SIG-M5 treated with dmso at 0.1 percent for 504 hours (cell line): ENCODE results near the gene TMEM114.

Experiments used
- DNase-seq: peaks from one replicate; lab custom pipeline; 2025; ENCODE audit not compliant: unreplicated experiment; lab: John Stamatoyannopoulos, UW

Gene TMEM114

DNA sequence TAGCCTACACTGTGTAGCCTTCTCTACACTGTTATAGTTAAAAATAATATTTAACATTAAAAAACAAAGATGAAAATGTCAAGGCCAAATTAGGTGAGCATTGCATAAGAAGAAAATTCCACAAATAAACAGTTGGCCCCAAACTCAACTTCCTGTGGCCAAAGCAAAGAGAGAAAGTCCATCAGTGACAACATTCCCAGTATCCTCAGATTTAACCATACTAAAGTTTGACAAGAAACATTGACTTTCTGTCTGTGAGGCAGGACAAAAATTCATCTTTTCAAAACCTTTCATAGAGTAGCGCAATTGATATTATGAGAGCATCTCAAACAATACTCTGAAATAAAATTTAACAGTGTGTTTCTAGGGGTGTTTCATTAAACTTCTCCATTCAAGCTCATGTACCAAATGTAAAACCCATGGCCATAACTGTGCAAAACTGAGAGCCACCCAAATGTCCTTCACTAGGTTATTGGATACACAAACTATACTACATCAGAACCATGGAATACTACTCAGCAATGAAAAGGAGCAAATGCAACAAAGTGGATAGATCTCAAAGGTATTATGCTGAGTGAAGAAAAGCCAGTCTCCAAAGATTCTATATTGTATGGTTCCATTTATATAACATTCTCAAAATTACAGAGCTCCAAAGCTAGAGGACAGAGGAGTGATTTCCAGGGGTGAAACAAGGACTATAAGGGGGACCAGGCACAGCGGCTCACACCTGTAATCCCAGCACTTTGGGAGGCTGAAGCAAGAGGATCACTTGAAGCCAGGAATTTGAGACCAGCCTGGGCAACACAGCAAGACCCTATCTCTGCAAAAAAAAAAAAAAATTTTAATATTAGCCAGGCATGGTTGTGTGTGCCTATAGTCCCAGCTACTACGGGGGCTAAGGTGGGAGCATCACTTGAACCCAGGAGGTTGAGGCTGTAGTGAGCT is 38.7 kb downstream of the TMEM114 start:
- DNase-seq: no peak

DNA sequence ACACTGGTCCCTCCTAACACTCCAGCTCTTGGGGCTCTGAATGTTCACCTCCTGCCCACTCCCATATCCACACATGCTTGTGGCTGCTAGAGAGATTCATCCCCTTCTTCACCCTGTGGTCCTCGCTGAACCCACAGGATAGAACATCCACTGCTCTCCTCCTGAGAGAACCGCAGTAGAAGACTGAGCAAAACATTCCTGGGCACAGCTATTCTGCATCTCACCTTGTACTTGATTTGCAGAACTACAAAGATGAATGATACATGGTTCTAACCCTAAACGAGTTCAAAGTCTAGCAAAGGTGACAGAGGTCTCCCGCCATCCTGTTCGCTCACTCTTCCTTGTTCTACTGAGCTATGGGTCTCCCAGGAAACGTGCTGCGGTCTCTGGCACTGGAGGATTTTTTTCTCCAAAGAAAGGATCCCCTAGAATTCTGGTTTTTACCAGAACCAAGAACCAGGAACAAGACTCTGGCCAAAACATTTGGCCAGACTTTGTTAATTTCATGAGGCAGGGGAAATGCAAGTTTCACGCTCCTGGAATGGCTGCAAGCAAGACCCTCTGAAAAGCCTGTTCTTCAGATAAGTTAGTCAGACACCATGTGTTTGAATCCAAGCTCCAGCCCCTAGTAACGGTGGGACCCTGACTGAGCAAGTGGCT is 39.5 kb downstream of the TMEM114 start:
- no peak for DNase-seq

DNA sequence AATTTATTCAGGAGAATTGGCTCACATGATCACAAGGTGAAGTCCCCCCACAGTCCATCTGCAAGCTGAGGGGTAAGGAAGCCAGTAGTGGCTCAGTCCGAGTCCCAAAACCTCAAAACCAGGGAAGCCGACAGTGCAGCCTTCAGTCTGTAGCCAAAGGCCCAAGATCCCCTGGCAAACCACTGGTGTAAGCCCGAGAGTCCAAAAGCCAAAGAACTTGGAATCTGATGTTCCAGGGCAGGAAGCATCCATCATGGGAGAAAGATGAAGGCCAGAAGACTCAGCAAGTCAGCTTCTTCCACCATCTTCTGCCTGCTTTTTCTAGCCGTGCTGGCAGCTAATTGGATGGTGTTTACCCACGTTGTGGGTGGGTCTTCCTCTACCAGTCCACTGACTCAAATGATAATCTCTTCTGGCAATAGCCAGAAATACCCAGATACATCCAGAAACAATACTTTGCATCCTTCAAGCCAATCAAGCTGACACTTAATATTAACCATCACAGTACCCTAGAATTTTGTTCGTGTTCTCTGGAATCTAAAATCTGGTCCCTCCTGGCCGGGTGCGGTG is 40.4 kb downstream of the TMEM114 start:
- no peak for DNase-seq

DNA sequence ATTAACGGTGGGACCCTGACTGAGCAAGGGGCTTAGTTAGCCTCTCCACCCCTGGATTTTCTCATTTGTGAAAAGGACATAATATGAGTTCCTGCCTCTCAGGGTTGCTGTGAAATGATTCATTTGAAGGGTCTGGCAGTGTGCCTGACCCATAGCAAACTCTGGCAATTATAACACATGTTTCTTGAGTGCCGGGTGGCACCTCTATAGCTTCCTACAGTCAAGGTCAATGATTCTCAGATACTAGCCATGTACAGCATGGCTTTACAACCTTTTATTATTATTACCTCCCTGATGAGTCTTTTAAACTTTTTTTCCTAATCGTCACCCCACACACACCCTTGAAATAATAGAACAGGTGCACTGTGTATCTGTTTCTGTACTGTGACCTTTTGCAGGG is 42.1 kb downstream of the TMEM114 start:
- DNase-seq: no peak

DNA sequence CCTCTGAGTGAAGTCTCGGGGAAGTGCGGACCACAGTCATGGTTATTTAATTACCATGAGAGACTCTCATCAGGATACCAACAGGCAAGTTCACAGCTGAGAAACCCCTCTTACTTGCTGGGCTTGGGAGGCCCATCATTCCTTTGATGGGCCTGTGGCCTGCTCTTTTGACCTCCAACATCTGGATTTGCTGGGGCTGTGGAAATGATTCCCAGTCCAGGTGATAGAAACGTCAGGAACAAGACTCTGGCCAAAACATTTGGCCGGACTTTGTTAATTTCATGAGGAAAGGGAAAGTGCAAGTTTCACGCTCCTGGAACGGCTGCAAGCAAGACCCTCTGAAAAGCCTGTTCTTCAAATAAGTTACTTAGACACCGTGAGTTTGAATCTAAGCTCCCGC is 42.5 kb downstream of the TMEM114 start:
- DNase-seq: no peak

DNA sequence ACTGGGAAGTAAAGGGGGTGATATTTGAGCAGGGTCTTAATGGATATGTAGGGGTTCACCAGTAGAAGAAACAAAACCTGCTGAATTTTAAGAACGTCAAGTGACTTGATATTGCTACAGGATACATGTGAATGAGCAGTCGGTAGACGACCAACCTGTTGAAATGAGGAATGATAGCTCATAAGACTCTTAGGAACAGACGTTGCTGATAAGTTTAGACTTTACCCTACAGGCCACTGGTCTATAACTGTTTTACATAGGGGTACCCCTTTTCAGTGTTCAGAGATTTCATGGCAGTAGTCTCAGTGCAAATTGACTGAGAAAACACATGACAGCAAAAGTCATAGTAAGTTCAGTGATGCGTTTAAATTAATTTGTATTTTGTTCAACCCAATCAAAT is 45.9 kb downstream of the TMEM114 start:
- no peak for DNase-seq

DNA sequence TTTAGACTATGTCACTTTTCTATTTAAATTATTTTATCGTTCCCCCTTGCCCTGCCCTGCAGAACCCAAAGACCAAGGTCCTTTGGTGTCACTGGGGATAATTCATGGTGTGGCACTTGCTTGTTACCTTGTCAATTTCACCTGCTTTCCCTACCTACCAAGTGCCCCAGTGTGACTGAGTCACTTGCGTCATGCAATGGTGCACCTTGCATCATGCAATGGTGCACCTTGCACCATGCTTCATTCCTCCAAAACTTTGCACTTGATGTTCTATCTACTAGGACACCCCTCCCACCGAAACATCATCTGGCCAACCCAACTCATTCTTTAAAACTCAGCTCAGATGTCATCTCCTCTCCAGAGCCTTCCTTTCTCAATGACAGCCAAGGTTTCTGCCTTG is 47.1 kb downstream of the TMEM114 start:
- DNase-seq: no peak

DNA sequence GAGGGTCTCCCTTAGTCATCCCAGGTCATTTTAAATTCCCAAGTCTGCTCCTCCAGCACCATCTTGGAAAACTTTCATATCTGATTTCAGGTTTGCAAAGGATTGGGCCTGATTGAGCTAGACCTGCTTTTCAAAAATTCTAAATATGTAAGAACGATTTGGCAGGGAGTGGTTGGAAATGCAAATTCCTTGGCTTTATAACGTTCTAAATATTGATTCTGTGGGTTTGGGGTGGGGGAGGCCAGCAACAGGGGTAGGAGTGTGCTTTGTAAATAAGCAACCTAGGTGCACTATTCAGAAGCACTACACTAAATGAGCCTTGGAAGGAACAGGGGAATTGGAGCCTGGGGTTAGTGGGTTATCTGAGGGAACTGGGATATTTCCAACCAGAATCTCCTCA is 47.9 kb downstream of the TMEM114 start:
- no peak for DNase-seq

DNA sequence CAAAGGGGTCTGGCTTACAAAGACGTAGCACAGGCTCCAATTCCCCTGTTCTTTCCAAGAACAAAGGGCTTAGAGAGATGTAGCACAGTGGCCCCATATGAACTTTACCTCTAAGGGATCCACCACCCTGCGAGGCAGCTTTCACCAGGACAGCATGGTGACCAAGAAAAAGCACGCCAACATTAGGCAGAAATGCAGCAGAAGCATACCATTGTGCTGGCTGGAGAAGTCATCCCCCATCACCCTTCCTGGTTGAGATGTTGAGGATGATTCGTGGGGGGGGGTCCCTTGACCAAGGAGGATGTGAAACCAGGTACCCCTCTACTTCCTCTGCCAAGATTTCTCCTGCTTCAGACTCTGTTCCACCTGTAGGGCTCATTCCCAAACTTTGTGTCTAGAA is 48.4 kb downstream of the TMEM114 start:
- no peak for DNase-seq

DNA sequence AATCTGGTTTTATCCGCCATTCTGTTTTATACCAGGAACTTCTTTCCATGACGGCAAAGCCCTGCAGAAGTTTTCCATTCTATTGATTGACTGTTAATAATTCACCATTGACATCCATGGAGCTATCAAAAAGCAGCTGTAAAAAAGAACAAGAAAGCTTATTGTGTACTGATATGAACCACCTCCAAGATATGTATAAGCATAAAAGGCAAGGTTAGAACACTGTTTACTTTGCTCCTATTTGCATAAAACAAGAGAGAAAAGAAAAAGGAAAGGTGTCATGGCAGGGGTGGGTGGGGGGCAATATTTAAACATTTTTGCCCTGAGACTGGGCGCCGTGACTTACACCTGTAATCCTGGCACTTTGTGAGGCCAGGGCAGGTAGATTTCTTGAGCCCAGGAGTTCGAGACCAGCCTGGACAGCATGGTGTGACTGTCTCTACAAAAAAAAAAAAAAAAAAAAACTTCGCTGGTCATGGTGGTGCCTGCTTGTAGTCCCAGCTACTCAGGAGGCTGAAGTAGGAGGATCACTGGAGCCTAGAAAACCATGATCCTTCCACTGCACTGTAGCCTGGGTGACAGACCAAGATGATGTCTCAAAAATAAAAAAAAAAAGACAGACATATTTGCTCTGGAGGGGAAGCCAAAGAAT is 52.5 kb downstream of the TMEM114 start:
- DNase-seq: no peak

DNA sequence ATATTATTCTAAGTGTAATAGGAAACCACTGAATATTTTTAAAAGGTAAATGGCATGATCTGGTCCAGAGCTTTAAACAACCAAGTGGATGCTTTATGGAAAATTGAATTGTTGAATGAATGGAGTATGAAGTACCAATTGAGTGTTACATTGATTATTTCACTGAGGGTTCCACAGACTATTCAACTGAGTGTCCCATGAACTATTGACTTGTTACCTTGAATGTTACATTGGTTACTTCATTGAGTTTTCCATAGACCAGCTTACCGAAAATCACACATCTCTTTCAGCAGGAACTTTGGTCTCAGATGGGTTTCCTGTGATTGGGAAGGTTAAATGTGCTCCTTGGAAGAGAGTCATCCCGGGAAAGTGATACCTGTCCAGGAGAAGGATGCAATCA is 56.8 kb downstream of the TMEM114 start:
- no peak for DNase-seq

DNA sequence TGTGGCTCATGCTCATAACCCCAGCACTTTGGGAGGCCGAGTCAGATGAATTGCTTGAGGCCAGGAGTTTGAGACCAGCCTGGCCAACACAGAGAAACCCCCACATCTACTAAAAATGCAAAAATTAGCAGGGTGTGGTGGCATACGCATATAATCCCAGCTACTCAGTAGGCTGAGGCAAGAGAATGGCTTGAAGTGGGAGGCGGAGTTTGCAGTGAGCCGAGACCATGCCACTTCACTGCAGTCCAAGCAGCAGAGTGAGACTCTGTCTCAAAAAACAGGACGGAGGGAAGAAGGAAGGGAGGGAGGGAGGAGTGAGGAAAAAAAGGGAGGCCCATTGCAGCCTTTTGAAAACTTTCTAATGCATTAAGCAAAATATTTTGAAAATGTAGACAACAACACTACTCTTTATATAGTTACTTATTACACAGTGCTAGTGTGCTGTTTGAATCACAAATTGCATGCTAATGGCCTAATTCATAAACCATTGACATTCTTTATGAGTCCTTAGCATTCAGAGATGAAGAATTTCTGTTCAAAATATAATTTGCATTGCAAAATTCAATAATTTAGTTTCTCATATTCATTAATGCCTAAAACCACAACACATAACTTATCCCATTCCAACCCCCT is 59.4 kb downstream of the TMEM114 start:
- DNase-seq: no peak

DNA sequence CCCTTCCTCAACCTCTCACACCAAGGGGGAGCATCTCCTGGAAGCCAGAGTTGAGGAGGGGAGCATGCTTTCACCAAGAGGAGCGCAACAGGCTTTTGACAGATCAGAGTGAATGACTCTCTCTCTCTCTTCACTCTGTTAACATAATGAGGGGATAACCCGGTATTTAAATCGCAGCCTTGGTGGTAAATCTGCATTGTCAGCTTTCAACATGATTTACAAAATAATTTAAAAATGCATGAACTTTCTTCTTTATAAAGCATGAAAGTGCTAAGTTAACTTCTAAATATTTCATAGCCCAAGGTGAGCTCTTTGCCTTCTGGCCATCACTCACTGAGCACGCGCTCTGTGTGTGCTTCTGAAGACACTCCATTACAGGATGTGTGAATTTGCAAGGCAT is 61.8 kb downstream of the TMEM114 start:
- no peak for DNase-seq

DNA sequence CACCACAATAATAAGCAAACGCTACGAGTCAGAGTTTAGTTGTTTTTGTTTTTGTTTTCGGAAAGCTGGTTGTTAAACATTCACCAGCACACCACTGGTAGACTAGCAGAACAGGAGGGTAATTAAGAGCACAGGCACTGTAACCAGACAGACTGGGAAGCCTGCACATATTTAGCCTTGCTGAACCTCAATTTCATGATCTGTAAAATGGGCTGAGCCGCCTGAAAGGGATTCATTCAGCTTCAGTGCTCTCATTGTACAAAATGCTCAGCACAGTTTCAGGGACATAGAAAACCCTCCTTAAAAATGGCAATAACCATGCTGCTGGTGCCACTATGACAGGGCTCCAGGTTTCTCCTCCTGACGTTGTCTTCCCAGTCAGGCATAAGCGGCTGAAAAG is 66.4 kb downstream of the TMEM114 start:
- no peak for DNase-seq

DNA sequence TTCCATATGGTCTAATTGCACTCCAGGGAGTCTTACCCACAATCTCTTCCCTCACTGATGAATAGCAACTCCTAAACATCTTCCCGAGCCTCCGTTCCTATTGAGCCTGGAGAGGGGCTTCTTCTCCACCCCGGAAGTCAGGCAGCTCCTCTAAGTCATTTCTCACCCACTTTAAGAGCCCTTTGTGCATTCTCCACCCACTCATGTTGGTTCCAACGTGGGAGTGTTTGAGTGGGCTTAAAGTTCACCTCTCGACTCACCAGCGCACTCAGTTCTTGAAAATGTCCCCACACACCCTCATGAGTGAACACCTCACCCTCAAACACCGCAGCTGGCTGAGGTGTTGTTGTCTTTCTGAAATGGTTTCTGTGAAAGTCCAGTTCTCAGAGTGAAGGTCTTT is 67.6 kb downstream of the TMEM114 start:
- no peak for DNase-seq

DNA sequence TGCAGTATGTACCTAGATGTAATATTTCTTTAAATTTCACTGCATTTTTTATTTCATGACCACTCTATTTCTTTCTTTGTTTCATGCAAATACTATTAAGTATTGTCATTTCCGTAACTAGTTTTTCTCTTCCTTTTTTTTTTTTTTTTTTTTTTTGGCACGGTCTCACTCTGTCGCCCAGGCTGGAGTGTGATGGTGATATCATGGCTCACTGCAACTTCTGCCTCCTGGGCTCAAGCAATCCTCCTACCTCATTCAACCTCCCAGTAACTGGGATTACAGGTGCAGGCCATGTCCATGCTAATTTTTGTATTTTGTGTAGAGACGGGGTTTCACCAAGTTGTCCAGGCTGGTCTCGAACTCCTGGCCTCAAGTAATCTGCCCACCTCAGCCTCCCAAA is 70.7 kb downstream of the TMEM114 start:
- no peak for DNase-seq
